Fibroblast of mammary gland (primary cell): ENCODE measurements around the gene NPTX1.

Experiments
- DNase-seq: peaks from one replicate; pipeline ENCODE4 v3.0.0-alpha.2; 2010; ENCODE audit warnings: low read depth
- H3K4me3 ChIP-seq: 2 replicates; pipeline ENCODE4 v1.5.1; 2011; ENCODE audit warnings: low read depth, mild to moderate bottlenecking, low read length, moderate library complexity; ENCODE audit not compliant: control insufficient read depth
- TF ChIP-seq, protein P1 (sequence below): conservative IDR thresholded peaks from 2 replicates; pipeline ENCODE4 v1.5.1; 2011; ENCODE audit warnings: low read depth, low read length, inconsistent platforms; ENCODE audit not compliant: control insufficient read depth, insufficient read depth

NPTX1 gene

DNA sequence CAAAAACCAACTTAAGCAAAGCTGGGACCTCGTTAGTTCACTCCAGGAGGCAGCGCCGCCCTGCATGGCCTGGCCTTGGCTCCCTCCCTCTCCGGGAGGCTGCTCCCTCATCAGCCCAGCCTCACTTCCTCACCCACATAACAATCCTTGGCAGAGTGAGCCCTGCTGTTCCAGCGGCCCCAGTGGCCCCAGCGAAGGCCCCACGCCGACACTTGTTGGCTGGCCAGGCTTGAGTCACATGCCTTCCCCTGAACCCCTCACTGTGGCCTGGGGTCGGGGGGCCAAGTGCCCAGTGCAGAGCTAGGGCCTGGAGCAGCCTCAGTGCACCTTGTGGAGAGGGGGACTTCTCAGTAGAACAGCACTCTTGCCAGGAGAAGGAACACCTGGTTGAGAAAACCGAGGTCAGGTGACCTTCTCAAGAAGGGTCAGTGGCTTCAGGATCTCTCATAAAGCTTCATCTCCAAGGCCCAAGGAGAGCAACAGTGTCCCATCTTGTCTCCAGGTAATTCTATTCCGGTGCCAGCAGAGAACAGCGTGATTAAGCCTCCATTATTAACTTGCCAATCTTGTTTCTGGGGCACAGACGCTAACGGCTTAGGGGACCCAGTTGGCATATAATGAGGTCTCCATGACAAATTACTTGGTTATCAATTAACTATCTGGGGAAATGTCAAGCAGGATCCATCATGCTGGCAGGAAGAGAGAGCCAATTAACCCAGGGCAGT, 34.6 kb downstream of the NPTX1 start:
- no peak overlapping the region for H3K4me3 ChIP-seq
- TF ChIP-seq, protein P1, sequence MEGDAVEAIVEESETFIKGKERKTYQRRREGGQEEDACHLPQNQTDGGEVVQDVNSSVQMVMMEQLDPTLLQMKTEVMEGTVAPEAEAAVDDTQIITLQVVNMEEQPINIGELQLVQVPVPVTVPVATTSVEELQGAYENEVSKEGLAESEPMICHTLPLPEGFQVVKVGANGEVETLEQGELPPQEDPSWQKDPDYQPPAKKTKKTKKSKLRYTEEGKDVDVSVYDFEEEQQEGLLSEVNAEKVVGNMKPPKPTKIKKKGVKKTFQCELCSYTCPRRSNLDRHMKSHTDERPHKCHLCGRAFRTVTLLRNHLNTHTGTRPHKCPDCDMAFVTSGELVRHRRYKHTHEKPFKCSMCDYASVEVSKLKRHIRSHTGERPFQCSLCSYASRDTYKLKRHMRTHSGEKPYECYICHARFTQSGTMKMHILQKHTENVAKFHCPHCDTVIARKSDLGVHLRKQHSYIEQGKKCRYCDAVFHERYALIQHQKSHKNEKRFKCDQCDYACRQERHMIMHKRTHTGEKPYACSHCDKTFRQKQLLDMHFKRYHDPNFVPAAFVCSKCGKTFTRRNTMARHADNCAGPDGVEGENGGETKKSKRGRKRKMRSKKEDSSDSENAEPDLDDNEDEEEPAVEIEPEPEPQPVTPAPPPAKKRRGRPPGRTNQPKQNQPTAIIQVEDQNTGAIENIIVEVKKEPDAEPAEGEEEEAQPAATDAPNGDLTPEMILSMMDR = no peak
- no peak for DNase-seq

DNA sequence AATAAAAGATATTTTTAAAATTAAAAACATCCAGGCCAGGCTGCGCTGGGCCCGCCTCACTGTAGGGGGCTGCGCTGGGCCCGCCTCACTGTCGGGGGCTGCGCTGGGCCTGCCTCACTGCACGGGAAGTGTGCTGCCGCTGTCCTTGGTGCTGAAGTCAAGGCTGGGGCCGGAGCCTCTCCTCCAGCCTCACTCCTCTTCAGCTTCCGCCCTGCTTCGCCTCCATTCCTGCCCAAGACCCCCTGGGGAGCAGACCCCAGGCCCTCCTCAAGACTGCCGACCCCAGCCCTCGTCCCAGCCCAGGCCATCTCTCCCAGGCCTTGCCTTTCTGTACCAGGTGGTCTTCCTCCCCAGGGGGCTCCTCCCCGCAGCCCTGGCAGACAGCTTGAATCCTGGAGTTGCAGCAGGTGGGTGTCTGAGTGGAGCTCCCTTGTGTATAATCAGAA, 35.3 kb downstream of the NPTX1 start:
- no peak overlapping the region for H3K4me3 ChIP-seq
- TF ChIP-seq, protein P1 = no peak
- DNase-seq = peak; percentile 28

DNA sequence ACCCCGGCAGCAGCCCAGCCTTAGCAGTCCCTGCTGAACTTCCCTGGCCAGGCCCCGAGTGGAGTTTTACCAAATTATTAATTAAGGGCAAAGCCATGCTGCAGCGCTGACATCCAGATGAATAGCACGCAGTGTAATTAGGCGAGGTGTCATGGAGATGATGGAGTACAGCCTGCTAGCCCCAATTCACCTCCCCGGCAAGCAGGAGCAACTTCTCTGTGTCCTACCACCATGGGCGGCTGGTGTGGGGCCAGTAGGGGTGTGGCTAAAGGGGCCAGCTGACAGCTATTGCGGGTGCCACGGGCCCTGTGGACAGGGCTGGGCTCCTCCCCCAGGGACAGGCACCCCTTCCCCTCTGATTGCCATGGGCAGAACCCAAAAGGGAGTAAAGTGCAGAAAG, 36.9 kb downstream of the NPTX1 start:
- no peak overlapping the region for H3K4me3 ChIP-seq
- DNase-seq = no peak
- TF ChIP-seq, protein P1 = no peak

DNA sequence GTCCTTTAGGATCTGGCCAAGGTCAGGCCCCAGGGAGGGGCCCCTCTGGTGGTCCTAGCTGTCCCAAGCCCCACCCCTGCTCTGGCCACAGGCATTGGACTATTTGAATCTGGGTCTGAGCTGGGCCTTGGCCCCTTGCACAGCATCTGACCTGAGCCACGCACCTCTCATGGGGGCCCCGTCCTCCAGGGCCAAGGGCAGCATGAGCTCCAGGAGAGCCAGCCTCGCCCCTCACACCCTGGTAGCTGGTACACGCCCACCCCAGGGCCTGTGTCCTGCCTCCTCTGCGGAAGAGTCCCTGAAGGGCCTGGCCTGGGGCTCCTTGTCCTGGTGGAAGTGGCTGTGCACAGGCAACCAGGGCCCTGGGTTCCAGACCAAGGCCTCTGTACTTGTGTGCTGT, 37.6 kb downstream of the NPTX1 start:
- DNase-seq = no peak
- TF ChIP-seq, protein P1 = no peak
- H3K4me3 ChIP-seq = no peak overlapping the region

DNA sequence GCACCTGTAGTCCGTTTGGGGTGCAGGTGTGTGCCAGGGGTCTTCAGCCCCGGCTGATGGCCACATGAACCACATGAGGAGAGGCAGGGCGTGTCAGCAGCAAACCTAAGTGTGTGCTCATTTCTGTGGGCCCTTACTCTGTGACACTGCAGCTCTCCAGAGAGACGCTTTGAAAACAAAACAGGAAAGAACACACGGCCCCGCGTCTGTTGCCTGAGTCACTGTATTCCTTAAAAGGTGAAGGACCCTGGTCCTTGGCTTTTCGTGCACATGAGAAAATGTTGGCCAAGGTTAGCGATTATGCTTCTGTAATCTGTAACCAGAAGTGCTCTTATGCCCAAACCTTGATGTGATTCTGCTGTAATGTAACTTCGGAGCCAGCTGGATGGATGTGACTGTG, 38.9 kb downstream of the NPTX1 start:
- TF ChIP-seq, protein P1 = no peak
- no peak for DNase-seq
- H3K4me3 ChIP-seq = no peak overlapping the region

DNA sequence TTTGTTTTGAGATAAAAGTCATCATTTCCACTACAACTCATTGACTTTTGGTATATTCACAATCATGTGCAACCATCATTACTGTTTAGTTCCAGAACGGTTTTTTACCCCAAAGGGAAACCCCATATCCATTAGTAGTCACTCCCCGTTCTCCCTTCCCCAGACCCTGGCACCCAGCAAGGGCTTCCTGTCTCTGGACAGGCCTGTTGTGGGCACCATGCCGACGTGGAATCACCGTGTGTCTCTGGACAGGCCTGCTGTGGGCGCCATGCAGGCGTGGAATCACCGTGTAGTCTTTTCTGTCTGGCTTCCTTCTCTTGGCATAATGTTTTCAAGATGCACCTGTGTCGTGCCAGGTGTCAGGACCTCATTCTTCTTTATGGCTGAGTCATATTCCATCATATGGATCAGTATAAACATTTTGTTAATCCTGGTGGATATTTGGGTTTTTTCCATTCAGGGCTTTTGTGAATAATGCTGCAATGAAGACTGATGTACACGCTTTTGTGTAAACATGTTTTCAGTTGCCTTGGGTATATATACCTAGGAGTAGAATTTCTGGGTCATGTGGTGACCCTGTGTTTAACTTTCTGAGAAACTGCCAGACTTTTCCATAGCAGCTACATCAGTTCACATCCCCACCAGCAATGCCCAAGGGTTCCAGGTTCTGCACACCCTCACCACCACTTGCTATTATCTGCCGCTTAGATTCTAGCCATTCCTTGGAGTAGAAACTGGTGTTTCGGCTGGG, 42.3 kb downstream of the NPTX1 start:
- no peak overlapping the region for H3K4me3 ChIP-seq
- TF ChIP-seq, protein P1 = no peak
- no peak for DNase-seq
